Measurements from ENCODE around the gene TRIM71.
"Not testable (repeated sequence)": the region's sequence is repeated elsewhere in the genome, so short reads cannot be mapped to it uniquely, and the experiment has no call there.

TRIM71 gene

GRCh38 chr3:32940726-32941125, 122.9 kb downstream of the TRIM71 start:
- no peak for DNase-seq

GRCh38 chr3:32945136-32945535, 127.3 kb downstream of the TRIM71 start:
- no peak for DNase-seq

- DNase-seq = not testable (repeated sequence)
Observed at GRCh38 chr3:32945598-32945997, 127.8 kb downstream of the TRIM71 start.

GRCh38 chr3:32946973-32947788, 129.4 kb downstream of the TRIM71 start:
- DNase-seq = no peak
